LHCN-M2 (cell line): Measurements from ENCODE around the gene SDCCAG8. TPM values are rescaled to one million over a fixed set of nuclear protein-coding genes. Genes with fewer than 3 reads are reported as not detected.
A peak's percentile ranks its signal among the peaks of the same experiment; 100 is the strongest.

Experiments used
- DNase-seq: peaks from one replicate; pipeline ENCODE4 v3.0.0-alpha.2; 2012; ENCODE audit warnings: low read depth
- total RNA-seq: library from RNA; depleted of rRNA; stranded (reverse); fragments of >200 nt; gene quantifications from 2 replicates; pipeline ENCODE4 v1.2.3, GENCODE V29; 2014

The SDCCAG8 gene
- total RNA-seq, 1 experiment from 2014 or later: 27.3 TPM

DNA sequence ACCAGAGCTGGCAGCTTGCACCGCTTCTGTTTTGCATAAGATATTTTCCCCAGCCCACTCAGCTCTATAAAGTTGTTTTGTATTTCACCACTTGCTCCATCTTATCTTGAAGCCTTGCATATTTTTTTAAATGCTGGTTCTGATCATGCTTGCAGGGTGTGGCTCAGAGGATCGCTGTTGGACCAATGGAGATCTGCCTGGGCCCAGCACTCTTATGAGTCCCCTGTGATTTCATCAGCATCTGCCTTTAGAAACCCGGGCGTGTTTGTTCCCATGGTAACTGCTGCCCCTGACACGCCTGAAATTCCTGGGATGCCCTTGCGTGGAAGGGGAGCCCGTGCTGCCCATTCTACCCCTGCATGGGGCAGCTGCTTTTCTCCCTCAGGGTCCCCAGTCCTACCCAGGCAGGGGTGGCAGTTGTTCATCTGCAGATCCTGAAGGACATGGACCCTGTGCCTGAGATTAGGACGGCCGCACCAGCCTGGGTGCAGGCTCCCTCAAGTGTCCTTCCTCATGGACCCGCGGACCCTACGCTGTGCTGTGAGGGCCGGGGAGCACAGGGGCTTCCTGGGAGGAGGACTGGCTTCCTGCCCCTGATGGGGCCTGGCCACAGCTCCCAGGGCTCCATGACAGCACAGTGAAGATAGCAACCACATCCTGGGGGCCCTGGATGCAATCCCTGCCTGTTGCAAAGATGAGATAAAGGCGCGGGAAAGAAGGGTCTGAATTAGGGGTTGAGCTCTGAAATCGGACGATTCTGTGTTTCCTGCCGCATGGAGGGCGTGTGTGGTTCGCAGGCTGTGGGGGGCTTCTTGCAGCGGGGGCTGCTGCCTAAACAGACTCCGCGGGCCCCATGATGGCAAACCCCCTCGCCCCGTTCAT lies 226.5 kb downstream of the SDCCAG8 start:
- peak; percentile 84 for DNase-seq

DNA sequence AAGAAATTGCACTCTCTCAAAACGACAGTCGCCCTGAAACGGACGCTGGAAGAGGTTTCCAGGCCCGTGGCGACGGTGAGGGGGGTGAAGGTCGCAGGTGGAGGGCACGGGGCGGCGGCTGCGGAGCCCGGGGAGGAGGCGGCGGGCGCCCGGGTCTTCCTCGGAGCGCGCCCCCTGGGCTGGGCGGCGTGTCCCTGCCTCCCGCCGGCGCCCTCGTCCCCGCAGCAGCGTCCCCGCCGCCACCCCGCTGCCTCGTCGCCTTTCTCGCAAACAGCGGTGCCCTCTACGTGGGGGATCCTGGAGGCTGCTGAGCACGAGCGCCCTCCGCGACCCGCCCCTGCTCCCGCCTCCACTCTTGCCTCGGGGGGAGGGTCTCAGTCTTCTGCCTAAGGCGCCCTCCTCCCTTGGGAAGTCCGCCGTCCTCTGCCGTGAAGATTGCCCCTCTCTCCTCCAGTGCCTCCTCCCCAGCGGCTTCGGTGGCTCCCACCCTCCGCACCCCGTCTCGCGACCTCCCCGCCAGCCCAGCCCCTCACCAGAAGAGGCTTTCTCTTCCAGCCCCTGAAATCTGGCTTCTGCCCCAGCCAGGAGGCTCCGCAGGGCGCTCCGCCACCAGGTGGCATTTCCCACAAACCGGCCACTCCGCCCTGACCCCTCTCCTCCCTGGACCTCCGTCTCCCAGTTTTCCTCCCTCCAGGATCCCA lies 227.4 kb downstream of the SDCCAG8 start:
- DNase-seq: no peak

DNA sequence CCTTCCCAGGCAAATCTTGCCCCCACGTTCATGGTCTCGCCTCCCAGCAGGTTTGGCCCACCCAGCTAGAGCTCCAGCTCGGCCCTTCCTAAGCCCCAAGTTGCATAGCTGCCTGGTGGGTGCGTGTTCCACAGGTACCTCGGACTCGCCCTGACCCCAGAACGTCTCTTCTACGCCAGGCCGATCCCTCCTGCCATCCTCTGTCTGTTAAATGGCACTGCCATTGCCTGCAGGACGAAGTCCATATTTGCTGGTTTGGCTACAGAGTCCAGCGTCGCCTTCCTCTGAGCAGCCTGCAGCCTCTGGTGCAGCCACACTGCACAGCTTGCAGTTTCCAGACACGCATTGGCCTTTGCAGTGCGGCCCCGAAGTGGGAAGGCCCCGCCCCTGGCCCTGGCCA lies 228.1 kb downstream of the SDCCAG8 start:
- DNase-seq: no peak

DNA sequence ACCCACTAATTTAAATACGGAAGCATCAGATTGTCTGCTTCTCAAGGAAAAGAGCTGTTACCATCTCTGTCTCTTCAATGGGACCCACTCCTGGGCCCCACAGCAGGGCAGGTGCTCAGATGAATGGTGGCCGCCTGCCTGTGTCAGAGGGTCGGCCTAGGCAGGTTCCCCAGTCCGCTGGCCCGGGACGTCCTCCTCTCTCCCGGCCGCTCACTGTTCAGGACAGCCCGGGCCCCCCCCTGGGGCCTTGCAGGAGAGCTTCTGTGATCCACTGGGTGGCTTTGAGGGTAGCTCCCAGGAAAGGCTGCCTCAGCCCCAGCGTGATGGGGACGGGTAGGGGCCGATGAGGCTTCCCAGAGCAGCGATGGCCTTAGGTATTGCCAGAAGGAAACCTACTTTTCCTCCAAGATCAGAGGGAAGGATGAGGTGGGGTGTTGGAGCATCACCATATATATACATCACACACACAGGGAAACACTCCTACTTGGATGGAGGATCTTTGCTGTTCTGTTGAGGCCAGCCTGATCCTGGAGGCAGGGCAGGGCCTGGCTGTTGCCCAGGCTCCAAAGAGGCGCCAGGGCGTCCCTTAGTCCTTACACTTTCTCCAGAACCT lies 231.3 kb downstream of the SDCCAG8 start:
- no peak for DNase-seq

DNA sequence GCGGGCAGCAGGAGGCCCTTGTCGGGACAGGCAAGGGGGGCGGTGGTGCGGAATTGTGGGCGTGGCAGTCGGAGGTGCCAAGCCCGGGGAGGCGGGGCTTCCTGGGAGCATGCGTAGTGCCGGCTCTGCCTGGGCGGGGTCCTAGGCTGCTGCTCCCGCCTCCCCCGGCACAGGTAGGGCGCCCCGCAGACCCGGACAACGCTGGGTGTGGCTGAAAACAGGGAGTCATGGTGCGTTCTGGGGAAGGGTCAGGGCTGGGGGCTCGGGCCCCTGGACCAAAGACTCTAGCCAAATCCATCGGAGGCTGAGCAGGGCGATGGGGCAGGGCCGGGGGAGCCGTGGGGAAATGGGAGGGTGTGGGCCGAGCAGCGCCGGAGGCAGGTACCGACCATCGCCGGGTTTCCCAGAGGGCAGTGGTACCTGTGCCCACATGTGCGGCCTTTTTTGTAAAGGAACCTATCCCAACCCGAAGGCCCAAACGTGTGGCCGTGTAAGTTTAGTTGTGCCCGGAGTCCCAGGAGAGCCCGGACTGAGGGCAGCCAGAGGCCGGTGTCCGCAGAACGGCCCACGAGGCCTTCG lies 231.9 kb downstream of the SDCCAG8 start:
- DNase-seq: no peak

DNA sequence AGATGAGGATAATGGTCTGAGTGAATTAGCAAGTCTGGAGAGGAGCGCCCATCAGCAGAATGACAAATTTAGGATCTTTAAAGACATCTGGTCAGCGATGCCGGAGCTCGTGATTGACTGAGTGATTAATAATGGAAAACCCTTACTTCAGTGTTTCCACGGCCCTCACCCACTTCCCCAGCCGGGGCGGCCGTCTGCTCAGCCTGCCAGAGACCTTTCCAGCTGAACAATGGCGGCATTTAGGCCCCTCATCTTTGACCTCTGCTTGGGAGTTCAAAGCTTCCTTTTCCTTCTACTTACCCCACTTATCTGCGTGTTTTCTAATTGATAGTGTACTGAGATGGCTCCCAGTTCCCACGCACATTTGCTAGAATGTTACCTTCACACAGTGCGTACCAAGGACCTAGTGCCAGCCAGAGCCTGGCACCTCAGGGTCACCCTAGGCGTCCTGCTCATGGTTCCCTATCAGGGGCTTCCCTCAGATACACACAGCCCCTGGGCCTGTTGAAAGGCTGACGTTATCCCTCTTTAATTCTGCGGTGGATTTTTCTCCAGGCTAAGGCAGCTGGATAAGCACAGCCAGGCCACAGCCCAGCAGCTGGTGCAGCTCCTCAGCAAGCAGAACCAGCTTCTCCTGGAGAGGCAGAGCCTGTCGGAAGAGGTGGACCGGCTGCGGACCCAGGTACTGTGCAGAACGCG lies 232.8 kb downstream of the SDCCAG8 start:
- DNase-seq: no peak

DNA sequence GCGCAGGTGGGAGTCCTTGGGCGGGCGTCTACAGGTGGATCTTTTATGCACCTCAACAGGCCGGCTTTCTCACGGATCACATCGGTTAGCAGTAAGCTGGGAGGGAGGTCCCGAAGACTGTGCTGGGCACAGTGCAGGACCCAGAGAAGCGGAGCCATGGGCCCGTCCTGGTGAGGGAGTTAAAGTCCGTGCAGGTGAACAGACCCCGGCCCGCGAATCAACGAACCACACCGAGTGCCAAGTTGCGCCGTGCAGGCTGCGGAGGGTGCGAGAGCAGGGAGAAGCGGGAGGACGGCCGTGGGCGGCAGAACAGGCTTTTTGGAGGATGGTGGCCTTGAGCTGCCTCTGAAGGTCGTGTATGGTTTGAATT lies 233.3 kb downstream of the SDCCAG8 start:
- DNase-seq: no peak

DNA sequence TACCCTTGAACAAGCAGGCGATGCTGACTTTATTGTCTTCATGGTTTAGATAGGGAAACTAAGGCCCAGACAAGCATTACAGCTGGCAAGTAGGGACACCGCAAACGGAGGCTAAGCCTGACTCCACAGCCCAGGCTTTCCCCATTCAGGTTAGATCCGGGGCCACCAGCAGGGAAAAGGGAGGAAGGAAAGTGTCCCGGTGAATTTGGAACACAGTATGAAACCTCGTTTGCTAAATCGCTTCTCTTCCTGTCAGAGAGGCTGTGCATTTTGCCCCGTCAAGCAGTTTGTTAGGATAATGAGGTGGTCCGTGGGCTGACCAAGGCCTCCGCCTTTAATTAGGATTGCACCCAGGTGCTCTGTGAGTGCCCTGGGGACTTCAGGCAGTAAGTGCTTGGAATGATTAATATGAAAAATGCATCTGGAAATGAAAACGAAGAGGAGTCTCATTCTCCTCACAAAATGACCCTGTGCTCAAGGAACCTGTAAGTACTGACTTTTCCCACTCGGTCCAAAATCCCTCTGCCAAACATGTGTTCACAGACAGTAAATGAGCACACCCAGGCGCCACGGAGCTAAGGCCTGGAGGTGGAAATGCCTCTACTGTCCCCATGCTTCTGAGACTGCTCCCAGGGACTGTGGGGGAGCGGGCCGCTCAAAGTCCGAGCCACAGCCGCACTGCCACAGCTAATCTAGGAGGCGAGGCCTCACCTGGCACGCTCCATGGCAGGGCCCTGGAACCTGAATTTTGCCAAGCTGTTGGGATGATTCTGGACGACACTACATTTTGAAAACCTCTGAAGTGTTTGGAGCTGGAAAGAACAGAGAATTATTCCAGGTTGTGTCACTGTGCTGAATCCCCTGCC lies 234.1 kb downstream of the SDCCAG8 start:
- no peak for DNase-seq

DNA sequence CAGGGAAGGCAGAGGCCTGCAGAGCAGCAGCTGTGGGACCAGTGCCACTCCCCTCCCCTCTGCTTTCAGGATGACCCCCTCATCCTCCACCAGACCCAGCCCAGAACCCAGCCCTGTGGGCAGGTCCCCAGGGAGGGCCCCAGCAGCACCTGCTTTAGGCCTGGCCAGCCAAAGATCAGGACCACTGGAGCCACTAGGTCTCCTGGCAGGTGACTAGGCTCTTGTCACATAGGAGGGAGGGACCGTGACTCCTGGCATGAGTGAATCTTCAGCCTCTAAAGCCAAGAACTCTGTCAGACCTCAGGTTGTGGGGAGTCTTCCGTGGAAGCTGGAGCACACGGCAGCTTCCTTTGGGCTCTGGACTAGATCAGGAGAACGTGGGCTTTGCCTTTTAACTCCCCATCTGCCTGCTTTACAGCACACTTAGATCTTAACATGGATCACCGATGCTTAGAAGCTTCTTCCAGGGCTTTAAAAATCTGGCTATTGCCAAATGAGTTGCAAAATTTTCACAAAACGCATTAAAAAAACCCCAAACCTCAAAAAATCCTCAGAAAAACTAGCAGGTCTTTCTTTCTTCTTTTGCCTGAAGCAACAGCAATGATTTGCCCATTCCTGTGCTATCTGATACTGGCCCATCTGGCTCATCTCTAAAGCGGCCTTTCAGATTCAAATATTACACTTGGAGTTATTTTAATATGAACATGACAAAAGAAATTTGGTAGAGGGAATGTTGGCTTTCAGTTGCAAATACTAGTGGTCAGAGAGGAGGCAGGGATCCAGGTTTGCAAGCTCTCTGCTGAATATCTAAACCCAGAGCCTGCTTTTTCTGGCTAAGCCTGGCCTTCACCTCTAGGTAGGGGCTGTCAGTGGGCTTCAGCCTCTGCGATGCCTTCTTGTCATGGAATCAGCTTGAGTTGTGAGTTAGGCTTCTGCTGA lies 235.2 kb downstream of the SDCCAG8 start:
- no peak for DNase-seq

DNA sequence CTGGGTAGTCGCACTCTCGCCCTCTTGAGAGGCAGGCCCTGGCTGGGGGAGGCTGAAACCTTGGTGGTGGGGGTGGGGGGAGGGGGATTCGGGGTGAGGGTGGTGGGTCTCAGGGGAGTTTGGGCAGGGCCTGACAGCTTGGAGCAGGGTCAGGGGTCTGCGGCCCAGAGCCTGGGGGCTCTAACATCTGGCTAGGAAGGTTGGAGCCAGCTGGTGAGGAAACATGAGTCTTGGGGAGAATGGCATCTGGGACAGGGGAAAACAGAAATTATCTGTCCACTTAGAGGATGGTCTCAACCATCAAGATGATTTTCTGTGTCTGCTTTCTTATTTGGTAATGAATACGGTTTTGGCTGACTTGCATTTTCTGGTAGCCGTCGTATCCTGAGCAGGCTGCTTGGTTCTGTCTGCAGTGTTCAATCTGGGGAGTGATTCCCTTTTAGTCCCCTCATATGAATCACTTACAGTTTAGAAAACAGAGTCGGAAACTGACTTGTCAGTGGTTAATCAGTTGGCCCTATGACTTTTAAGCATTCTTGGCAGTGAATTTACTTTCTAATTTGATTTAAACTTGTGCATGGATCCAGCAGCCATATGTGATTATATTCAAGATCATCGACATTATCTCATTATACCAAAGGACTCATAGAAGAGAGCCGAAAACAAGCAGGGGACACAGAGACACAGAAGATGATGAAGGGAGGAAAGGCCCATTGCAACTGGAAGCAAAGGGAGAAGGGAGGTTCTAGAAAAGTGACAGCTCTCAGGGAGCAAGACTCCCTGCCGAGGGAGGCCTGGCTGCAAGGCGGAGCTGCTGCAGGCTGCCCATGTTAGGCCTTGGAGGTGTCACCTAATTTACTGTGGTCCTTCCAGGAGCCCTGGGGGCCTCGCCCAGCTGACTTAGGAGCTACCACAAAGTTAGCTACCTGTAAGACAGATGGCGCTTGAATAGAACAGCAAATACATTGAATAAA lies 237.6 kb downstream of the SDCCAG8 start:
- DNase-seq: no peak

DNA sequence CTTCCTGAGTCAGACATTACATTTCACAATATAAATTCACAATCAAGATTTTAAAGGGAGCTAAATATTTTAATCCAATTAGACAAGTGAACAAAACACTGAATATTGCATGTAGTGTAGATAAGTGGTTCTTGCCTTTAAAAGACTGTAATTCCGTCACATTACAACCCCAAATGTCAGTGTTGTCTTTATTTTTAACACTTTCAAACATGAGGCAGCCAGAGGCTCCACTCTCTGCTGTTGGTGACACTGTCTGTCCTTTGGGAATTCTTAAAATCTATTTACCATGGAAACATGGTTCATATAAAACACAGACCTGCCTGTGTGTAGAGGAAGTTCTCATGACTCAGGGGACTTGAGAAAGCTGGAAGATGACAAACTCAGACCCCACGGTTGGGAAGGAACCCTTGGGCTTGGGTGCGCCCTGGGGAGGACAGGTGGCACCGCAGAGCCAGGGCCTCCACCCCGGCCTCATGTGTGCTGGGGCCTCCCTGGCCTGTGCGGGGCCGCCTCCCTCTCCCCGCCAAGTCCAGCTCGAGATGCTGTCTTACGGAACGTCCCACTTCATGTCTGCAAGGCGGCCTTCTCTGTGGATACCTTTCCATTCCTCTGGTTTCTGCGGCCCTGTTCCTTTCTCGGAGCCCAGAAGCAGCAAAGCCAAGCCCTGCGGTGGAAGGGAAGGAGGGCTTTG lies 239.0 kb downstream of the SDCCAG8 start:
- DNase-seq: no peak

GRCh38 chr1:243495442-243496186 lies 239.8 kb downstream of the SDCCAG8 start:
- peak; percentile 61 for DNase-seq

DNA sequence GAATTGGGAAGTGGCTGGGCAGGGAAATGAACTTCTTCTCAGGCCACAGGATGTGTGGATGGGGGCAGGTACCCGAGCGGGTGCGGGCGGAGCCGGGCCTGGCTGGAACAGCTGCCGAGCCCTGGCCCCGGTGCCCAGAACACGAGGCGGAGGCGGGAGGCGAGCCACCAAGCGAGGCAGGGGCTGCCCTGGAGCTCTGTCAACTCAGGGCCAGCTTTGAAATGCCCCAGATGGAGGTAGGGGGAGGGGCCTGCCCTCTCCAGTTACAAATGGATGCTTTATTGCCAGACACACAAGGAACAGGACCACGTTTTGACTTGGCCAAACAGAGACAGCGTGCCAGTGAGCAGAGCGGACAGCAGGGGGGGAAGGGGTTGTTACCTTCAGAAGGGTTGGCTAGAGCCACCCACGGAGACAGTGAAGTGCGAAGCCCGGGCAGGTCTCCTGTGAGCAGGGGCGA lies 240.4 kb downstream of the SDCCAG8 start:
- DNase-seq: no peak

- DNase-seq: no peak
Observed at GRCh38 chr1:243496806-243497205, 241.0 kb downstream of the SDCCAG8 start.

GRCh38 chr1:243497939-243498681 lies 242.3 kb downstream of the SDCCAG8 start:
- no peak for DNase-seq

GRCh38 chr1:243499248-243499647 lies 243.4 kb downstream of the SDCCAG8 start:
- no peak for DNase-seq
